ENCODE measurements around the gene OR2Z1.

- TF ChIP-seq POLR2AphosphoS5 (IDR thresholded peaks at IDR 0.05; ENCODE audit: low read depth) (no peak), CTCF (conservative IDR thresholded peaks at IDR 0.05; ENCODE audit: low read depth in 2 of 2) (no peak), REST (IDR thresholded peaks at IDR 0.05; ENCODE audit: unreplicated experiment) (no peak), JUNB (IDR thresholded peaks at IDR 0.05; ENCODE audit: unreplicated experiment) (no peak), CREB1 (CRISPR knock-in tag; IDR thresholded peaks at IDR 0.05; ENCODE audit: low read depth) (no peak), EZH2 (IDR thresholded peaks at IDR 0.05; ENCODE audit: low read depth, unreplicated experiment) (no peak), ZNF114 (CRISPR knock-in tag; IDR thresholded peaks at IDR 0.05) (no peak), EZH2phosphoT487 (IDR thresholded peaks at IDR 0.05; ENCODE audit: unreplicated experiment) (no peak)
These were observed 37.2 kb upstream of the OR2Z1 start for GRCh38 chr19:8684001-8684902.
